Measurements from ENCODE around the gene TPO. TPM values are rescaled to one million over a fixed set of nuclear protein-coding genes. Genes with fewer than 3 reads are reported as not detected.

Gene TPO
- total RNA-seq, 1 experiment from 2014 or later, result not detected

DNA sequence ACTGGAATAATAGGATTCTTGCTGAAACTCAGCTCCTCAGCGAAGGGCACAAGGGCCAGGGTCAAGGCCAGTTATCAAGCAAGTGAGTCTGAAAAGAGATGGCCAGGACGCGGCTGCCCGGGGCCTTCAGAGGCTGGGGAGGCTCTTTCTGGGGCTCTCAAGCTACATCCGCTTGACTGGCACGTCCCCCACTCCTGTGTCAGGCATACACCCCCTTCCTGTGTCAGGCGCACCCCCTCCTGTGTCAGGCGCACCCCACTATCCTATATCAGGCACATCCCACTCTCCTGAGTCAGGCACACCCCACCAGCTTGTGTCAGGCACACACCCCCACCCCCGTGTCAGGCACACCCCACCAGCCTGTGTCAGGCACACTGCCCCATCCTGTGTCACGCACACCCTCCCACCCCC lies 91.8 kb downstream of the TPO start:
- no TSS peak for BruUV-seq (replicated peaks)
- Histone ChIP-seq H3K36me3 (ENCODE audit: control insufficient read depth, insufficient read depth, low read length) (no peaks in the 10 kb centered on the region), H3K4me1 (ENCODE audit: control insufficient read depth, insufficient read depth, low read length) (no peaks in the 10 kb centered on the region), H3K4me3 (ENCODE audit: low read depth in 2 of 2, low read length in 2 of 2) (no peak overlapping the region), H3K27me3 (ENCODE audit: control insufficient read depth, insufficient read depth, low read length) (no peaks in the 10 kb centered on the region), H3K9me3 (ENCODE audit: control insufficient read depth, insufficient read depth, low read depth, low read length) (no peaks in the 10 kb centered on the region), H3K27ac (ENCODE audit: low read length) (no peak overlapping the region)
- ChIA-PET CTCF (no interaction called here), POLR2A (interaction anchor here (0.6 kb wide), 1 partner anchor 758 kb away, joined by 3 read pairs; no protein-coding TSS in a partner anchor)
- TF ChIP-seq CTCF (IDR thresholded peaks at IDR 0.05) (no peak), REST (IDR thresholded peaks at IDR 0.05; ENCODE audit: insufficient read depth in 1 of 2, low read depth in 2 of 2, low read length in 1 of 2) (no peak), TCF7L2 (IDR thresholded peaks at IDR 0.05; ENCODE audit: low read depth, low read length) (no peak), POLR2AphosphoS5 (IDR thresholded peaks at IDR 0.05; ENCODE audit: low read depth, low read length) (no peak), SIN3A (IDR thresholded peaks at IDR 0.05; ENCODE audit: borderline replicate concordance, insufficient read depth, low read depth, low read length) (no peak)
- no peak for ATAC-seq
- no peak for DNase-seq (ENCODE audit: low read depth, low spot score)
- in situ Hi-C loops (cut with HindIII; ENCODE audit: low pct_unique_long_range_greater_than_20kb, low sequenced_read_pairs) (no loop called here), intact Hi-C loops (cut with micrococcal nuclease; ENCODE audit: unreplicated experiment) (no loop called here)

GRCh38 chr2:1509271-1510065 lies 96.2 kb downstream of the TPO start:
- BruUV-seq (replicated peaks), result no TSS peak
- no peak for ATAC-seq
- in situ Hi-C loops (cut with HindIII; ENCODE audit: low pct_unique_long_range_greater_than_20kb, low sequenced_read_pairs), result no loop called here
- H3K27ac ChIP-seq (ENCODE audit: low read length), result no peak overlapping the region
- H3K36me3 ChIP-seq (ENCODE audit: control insufficient read depth, insufficient read depth, low read length), result no peaks in the 10 kb centered on the region
- H3K4me1 ChIP-seq (ENCODE audit: control insufficient read depth, insufficient read depth, low read length), result no peaks in the 10 kb centered on the region
- no peaks in the 10 kb centered on the region for H3K27me3 ChIP-seq (ENCODE audit: control insufficient read depth, insufficient read depth, low read length)
- no peak for DNase-seq (ENCODE audit: low read depth, low spot score)
- TF ChIP-seq CTCF (IDR thresholded peaks at IDR 0.05) (no peak), POLR2AphosphoS5 (IDR thresholded peaks at IDR 0.05; ENCODE audit: low read depth, low read length) (no peak), REST (IDR thresholded peaks at IDR 0.05; ENCODE audit: insufficient read depth in 1 of 2, low read depth in 2 of 2, low read length in 1 of 2) (no peak), TCF7L2 (IDR thresholded peaks at IDR 0.05; ENCODE audit: low read depth, low read length) (no peak), SIN3A (IDR thresholded peaks at IDR 0.05; ENCODE audit: borderline replicate concordance, insufficient read depth, low read depth, low read length) (no peak)
- POLR2A ChIA-PET, result no interaction called here
- no peaks in the 10 kb centered on the region for H3K9me3 ChIP-seq (ENCODE audit: control insufficient read depth, insufficient read depth, low read depth, low read length)
- CTCF ChIA-PET, result no interaction called here
- H3K4me3 ChIP-seq (ENCODE audit: low read depth in 2 of 2, low read length in 2 of 2), result no peak overlapping the region
- intact Hi-C loops (cut with micrococcal nuclease; ENCODE audit: unreplicated experiment), result no loop called here

Data from Panc1 (cell line).